Vagina (tissue), 2 donors: ENCODE measurements around the gene SIVA1. TPM values are rescaled to one million over a fixed set of nuclear protein-coding genes. Genes with fewer than 3 reads are reported as not detected.

ENCODE experiments used
- DNase-seq, 2 donors: peaks; one replicate each; pipeline ENCODE4 v3.0.0-alpha.2; 2017; ENCODE audit errors: extremely low spot score in 2 of 2
- H3K27ac ChIP-seq: fragments of 200-600 bp; sonication (generic); one replicate; pipeline ENCODE4 v1.5.1; 2019
- H3K27me3 ChIP-seq: fragments of 200-600 bp; sonication (generic); one replicate; pipeline ENCODE4 v1.5.1; 2019
- H3K36me3 ChIP-seq, 2 donors: fragments of 200-600 bp; sonication (generic); one replicate each; pipeline ENCODE4 v1.5.1; 2017 to 2019
- H3K4me1 ChIP-seq: fragments of 200-600 bp; sonication (generic); one replicate; pipeline ENCODE4 v1.5.1; 2019
- H3K4me3 ChIP-seq, 2 donors: fragments of 200-600 bp; sonication (generic); 1 replicate in 1 of 2; 2 replicates in 1 of 2; pipeline ENCODE4 v1.5.1; 2016 to 2019
- H3K9me3 ChIP-seq: fragments of 200-600 bp; sonication (generic); one replicate; pipeline ENCODE4 v1.5.1; 2019
- POLR2A ChIP-seq, 2 donors: fragments of 450-650 bp; IDR thresholded peaks; one replicate each; pipeline ENCODE4 v1.6.1; 2017; ENCODE audit warnings: antibody characterized with exemption in 2 of 2, mild to moderate bottlenecking in 2 of 2, moderate library complexity in 2 of 2
- POLR2AphosphoS5 ChIP-seq, 2 donors: sonication (generic); formaldehyde crosslinking; IDR thresholded peaks; one replicate each; pipeline ENCODE4 v1.9.0; 2017; ENCODE audit warnings: antibody characterized with exemption in 2 of 2, mild to moderate bottlenecking in 2 of 2, low read depth in 1 of 2; ENCODE audit not compliant: insufficient read depth in 1 of 2
- intact Hi-C: fragments of 100-400 bp; cut with DNase I; formaldehyde crosslinking; loops from one replicate; pipeline ENCODE4 v1.15.1; 2023
- total RNA-seq: library from RNA; depleted of rRNA; stranded (reverse); fragments of >200 nt; gene quantifications from one replicate; pipeline ENCODE4 v1.2.3, GENCODE V29; 2016
- TF ChIP-seq, protein P1 (sequence below), 3 experiments: fragments of 450-650 bp in 2 of 3; fragments of 200-600 bp in 1 of 3; sonication (generic) in 1 of 3; IDR thresholded peaks; one replicate each; pipeline ENCODE4 v1.5.1; 2017 to 2019; ENCODE audit warnings: antibody characterized with exemption in 3 of 3, mild to moderate bottlenecking in 2 of 3, moderate library complexity in 2 of 3

The SIVA1 gene
- total RNA-seq, 1 donor from 2014 or later: 284 TPM

DNA sequence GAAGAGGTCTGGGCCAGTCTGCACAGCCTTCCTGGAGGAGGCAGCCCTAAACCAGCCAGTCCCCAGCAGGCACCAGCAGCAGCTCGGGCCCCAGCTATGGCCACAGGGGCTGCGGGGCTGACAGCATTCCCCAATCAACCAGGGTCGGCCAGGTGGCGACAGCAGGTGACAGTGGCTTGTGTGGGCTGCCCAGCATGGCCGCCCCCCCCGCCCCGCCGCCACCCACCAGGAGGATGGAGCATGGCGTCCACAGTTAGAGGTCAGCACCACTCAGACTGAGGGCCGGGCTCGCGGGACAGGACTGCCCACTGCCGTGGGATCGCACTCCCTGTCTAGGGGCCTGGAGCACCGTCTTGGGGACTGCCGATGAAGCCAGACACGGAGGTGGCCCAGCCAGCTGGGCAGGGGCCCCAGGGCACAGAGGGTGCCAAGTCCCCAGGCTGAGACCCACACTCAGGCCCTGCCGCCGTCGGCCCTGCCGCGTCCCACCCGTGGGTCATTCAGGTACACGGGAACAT is 27.6 kb downstream of the SIVA1 start:
- no peak for TF ChIP-seq POLR2A (IDR thresholded peaks at IDR 0.05)
- TF ChIP-seq POLR2AphosphoS5 (IDR thresholded peaks at IDR 0.05; ENCODE audit: insufficient read depth in 1 of 2, low read depth in 1 of 2): no peak
- TF ChIP-seq, protein P1, sequence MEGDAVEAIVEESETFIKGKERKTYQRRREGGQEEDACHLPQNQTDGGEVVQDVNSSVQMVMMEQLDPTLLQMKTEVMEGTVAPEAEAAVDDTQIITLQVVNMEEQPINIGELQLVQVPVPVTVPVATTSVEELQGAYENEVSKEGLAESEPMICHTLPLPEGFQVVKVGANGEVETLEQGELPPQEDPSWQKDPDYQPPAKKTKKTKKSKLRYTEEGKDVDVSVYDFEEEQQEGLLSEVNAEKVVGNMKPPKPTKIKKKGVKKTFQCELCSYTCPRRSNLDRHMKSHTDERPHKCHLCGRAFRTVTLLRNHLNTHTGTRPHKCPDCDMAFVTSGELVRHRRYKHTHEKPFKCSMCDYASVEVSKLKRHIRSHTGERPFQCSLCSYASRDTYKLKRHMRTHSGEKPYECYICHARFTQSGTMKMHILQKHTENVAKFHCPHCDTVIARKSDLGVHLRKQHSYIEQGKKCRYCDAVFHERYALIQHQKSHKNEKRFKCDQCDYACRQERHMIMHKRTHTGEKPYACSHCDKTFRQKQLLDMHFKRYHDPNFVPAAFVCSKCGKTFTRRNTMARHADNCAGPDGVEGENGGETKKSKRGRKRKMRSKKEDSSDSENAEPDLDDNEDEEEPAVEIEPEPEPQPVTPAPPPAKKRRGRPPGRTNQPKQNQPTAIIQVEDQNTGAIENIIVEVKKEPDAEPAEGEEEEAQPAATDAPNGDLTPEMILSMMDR (IDR thresholded peaks at IDR 0.05): no peak
- Histone ChIP-seq H3K36me3 (no peaks in the 10 kb centered on the region), H3K9me3 (no peaks in the 10 kb centered on the region), H3K27ac (no peak overlapping the region), H3K4me3 (no peak overlapping the region), H3K4me1 (peaks cover 23% of the 10 kb centered on the region), H3K27me3 (no peaks in the 10 kb centered on the region)
- no peak for DNase-seq
- intact Hi-C loops: no loop called here

DNA sequence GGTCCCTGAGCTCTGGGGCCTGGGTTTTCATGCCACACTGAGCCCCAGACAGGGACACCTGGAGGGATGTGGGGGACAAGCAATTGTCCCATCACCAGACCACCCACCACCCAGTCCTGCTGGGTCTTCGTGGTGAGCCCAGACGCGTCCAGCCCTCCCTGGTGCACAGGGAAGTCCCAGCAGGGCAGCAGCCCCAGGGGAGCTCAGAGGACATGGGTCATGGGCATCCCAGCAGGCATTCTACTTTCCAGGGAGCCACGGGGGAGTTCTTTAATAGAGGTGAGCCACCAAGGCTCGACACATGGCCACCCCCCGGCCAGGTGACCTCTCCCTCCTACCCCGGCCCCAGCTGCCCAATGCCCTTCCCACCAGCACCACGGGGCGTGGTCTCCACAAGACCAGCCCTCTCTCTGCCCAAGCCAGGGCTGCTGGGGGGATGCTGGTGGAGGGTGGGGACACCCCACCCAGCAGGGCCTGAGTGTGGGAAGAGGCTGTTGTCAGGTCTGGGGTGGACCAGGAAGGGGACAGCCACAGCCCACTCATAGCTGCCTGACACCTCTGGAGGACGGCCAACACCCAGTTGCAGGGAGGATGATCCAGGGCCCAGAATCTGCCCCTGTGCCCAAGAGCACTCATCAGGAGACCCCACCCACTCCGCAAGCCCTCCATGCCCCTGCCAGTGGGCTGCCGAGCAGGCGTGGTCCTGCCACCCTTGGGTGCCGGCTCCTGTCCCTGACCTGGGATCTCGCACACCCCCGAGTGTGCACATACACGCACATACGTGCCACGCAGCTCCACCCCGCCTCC is 28.5 kb downstream of the SIVA1 start:
- Histone ChIP-seq H3K4me1 (peaks cover 31% of the 10 kb centered on the region), H3K27ac (no peak overlapping the region), H3K4me3 (no peak overlapping the region), H3K9me3 (no peaks in the 10 kb centered on the region), H3K27me3 (no peaks in the 10 kb centered on the region), H3K36me3 (no peaks in the 10 kb centered on the region)
- intact Hi-C loops: no loop called here
- TF ChIP-seq, protein P1 (IDR thresholded peaks at IDR 0.05): no peak
- no peak for TF ChIP-seq POLR2A (IDR thresholded peaks at IDR 0.05)
- TF ChIP-seq POLR2AphosphoS5 (IDR thresholded peaks at IDR 0.05; ENCODE audit: insufficient read depth in 1 of 2, low read depth in 1 of 2): no peak
- DNase-seq: no peak

DNA sequence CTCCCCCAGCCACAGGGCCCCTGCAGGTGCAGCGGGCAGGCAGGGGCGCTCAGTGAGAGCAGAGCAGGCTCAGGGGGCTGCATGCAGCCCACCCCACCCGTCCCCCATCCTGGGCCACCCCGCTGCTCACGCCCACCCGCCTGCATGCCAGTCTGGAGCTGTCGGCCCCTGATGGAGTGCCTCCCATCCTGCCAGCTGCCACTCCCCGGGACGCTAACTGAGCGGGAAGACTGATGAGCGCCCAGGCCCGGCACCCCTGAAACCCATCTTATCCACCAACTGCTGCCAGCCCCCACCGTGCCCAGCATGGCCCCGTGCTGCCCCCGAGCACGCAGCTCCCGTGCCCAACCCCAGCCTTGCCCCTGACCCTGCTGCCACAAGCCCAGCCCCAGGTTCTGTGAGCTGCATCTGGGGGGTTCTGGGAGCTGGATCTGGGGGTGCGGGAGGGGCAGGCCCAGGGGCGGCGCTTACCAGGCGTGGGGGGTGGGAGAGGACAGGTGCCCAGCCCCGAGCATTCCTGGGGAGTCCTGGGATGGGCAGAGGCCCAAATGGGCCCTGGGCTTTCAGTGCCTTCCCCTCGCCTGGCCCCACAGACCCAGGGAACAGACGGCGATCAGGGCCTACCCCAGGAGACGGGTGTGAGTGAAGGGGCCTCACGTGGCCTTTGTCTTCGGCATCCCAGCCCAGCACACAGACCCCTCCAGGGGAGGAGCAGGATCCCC is 29.3 kb downstream of the SIVA1 start:
- TF ChIP-seq POLR2AphosphoS5 (IDR thresholded peaks at IDR 0.05; ENCODE audit: insufficient read depth in 1 of 2, low read depth in 1 of 2): no peak
- TF ChIP-seq POLR2A (IDR thresholded peaks at IDR 0.05): no peak
- TF ChIP-seq, protein P1 (IDR thresholded peaks at IDR 0.05): no peak
- no peak overlapping the region for H3K27ac ChIP-seq
- DNase-seq: no peak
- H3K4me3 ChIP-seq: no peak overlapping the region
- no peaks in the 10 kb centered on the region for H3K36me3 ChIP-seq
- peaks cover 39% of the 10 kb centered on the region for H3K4me1 ChIP-seq
- intact Hi-C loops: no loop called here
- no peaks in the 10 kb centered on the region for H3K9me3 ChIP-seq
- H3K27me3 ChIP-seq: no peaks in the 10 kb centered on the region

DNA sequence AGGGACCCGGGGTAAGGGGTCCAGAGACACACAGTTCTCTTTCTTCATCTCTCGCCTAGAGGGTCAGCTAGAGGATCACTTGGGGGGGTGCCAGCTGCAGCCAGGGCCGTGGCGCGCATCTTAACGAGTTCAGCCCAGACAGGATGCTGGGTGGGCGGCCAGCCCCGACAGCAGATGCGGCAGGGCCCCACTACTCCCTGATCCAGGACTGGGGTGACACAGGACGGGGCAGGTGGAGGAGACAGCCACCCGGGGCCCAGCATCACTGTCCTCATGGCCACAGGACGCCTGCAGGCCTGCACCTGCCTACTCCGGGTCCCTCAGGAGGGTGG is 29.8 kb downstream of the SIVA1 start:
- no peaks in the 10 kb centered on the region for H3K9me3 ChIP-seq
- intact Hi-C loops: no loop called here
- no peaks in the 10 kb centered on the region for H3K36me3 ChIP-seq
- no peaks in the 10 kb centered on the region for H3K27me3 ChIP-seq
- no peak for TF ChIP-seq POLR2A (IDR thresholded peaks at IDR 0.05)
- TF ChIP-seq POLR2AphosphoS5 (IDR thresholded peaks at IDR 0.05; ENCODE audit: insufficient read depth in 1 of 2, low read depth in 1 of 2): no peak
- TF ChIP-seq, protein P1 (IDR thresholded peaks at IDR 0.05): no peak
- no peak for DNase-seq
- H3K4me3 ChIP-seq: no peak overlapping the region
- no peak overlapping the region for H3K27ac ChIP-seq
- peaks cover 41% of the 10 kb centered on the region for H3K4me1 ChIP-seq
